ELR (cell line): ENCODE results near the gene SFTPB.
A peak's percentile ranks its signal among the peaks of the same experiment; 100 is the strongest.
"Not testable (repeated sequence)": the region's sequence is repeated elsewhere in the genome, so short reads cannot be mapped to it uniquely, and the experiment has no call there.

Source experiments
- DNase-seq: peaks from one replicate; pipeline ENCODE4 v3.0.0-alpha.2; 2015; ENCODE audit warnings: low read depth

SFTPB gene

GRCh38 chr2:85668009-85668856, at the start of gene SFTPB:
TSS of gene SFTPB (minus strand) at chr2:85668199. CDS start at chr2:85668183, 16 bp downstream.
- no peak for DNase-seq

- DNase-seq = peak; percentile 50
These were observed 49.5 kb upstream of the SFTPB start for GRCh38 chr2:85717308-85718008.

- no peak for DNase-seq
These were observed 48.4 kb upstream of the SFTPB start for GRCh38 chr2:85716346-85716914.

GRCh38 chr2:85714841-85715240, 46.8 kb upstream of the SFTPB start:
- no peak for DNase-seq

GRCh38 chr2:85714421-85714820, 46.4 kb upstream of the SFTPB start:
- not testable (repeated sequence) for DNase-seq

- DNase-seq = no peak
These were observed 45.8 kb upstream of the SFTPB start for GRCh38 chr2:85713836-85714235.

- DNase-seq = no peak
These were observed 45.0 kb upstream of the SFTPB start for GRCh38 chr2:85712849-85713612.

- no peak for DNase-seq
These were observed 44.3 kb upstream of the SFTPB start for GRCh38 chr2:85712336-85712735.

- no peak for DNase-seq
These were observed 43.6 kb upstream of the SFTPB start for GRCh38 chr2:85711578-85712060.

GRCh38 chr2:85710687-85711577, 42.9 kb upstream of the SFTPB start:
- no peak for DNase-seq

GRCh38 chr2:85709401-85709811, 41.4 kb upstream of the SFTPB start:
- DNase-seq = peak; percentile 27

- DNase-seq = no peak
These were observed 40.6 kb upstream of the SFTPB start for GRCh38 chr2:85708641-85709040.

GRCh38 chr2:85707304-85707703, 39.3 kb upstream of the SFTPB start:
- peak; percentile 94 for DNase-seq

- no peak for DNase-seq
These were observed 38.7 kb upstream of the SFTPB start for GRCh38 chr2:85706599-85707296.

- no peak for DNase-seq
These were observed 38.1 kb upstream of the SFTPB start for GRCh38 chr2:85706063-85706462.

- DNase-seq = peak; percentile 86
These were observed 37.7 kb upstream of the SFTPB start for GRCh38 chr2:85705680-85706039.

GRCh38 chr2:85704800-85705679, 37.0 kb upstream of the SFTPB start:
- no peak for DNase-seq

GRCh38 chr2:85704038-85704437, 36.0 kb upstream of the SFTPB start:
- DNase-seq = no peak

GRCh38 chr2:85703329-85703728, 35.3 kb upstream of the SFTPB start:
- DNase-seq = no peak
